ENCODE results near the gene CENPVL1.
"Not testable (repeated sequence)": the region's sequence is repeated elsewhere in the genome, so short reads cannot be mapped to it uniquely, and the experiment has no call there.

CENPVL1 gene

DNA sequence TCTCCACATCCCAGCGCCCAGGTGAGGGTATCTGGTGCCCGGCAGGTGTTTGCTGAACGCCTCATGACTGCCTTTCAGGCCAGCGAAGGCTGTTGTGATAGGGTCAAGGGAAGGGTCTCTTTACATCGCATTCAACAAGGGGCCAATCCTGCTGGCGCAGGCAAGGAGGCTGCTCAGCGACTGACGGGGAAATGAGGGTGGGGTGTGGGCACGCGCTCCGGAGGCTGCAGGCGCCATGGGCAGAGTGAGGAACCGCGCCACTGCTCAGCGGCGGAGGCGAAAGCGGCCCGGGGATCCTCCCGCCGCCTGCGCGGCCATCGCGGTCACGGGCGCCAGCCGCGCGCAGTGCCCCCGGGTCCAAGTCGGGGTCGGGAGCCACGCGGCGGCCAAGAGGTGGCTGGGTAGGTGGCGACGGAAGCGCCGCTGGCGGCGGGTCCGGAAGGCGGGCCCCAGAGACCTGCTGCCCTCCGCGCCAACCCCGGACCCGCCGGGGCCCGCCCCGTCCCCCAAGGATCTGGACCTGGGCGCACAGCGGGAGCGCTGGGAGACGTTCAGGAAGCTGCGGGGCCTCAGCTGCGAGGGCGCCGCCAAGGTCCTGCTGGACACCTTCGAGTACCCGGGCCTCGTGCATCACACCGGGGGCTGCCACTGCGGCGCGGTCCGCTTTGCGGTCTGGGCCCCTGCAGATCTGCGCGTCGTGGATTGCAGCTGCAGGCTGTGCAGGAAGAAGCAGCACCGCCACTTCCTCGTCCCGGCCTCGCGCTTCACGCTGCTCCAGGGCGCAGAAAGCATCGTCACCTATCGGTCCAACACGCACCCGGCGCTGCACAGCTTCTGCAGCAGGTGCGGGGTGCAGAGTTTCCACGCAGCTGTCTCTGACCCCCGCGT is at the start of gene CENPVL1:
Gene CENPVL1 (plus strand): TSS at position 236 of the 888 bp plus-strand sequence. CDS start 0 bp downstream, at position 236.
- not testable (repeated sequence) for DNase-seq (ENCODE audit: low read depth in 2 of 2)

DNA sequence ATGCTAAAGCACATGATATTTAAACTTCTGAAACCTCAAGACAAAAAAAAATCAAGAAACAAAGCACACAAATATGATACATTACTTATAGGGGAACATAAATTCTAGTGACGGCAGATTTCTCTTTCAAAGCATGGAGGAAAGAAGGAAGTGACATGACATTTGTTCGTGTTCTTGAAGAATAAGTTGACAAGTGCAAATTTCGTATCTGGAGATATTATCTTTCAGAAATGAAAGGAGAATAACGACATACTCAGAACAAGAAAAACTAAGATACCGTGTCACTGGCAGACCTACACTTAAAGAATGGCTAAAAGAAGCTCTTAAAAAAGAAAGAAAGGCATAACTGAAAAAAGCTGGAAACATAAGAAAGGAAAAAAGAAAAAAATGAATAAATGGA is 44.3 kb upstream of the CENPVL1 start:
- no peak for DNase-seq (ENCODE audit: low read depth in 2 of 2)

DNA sequence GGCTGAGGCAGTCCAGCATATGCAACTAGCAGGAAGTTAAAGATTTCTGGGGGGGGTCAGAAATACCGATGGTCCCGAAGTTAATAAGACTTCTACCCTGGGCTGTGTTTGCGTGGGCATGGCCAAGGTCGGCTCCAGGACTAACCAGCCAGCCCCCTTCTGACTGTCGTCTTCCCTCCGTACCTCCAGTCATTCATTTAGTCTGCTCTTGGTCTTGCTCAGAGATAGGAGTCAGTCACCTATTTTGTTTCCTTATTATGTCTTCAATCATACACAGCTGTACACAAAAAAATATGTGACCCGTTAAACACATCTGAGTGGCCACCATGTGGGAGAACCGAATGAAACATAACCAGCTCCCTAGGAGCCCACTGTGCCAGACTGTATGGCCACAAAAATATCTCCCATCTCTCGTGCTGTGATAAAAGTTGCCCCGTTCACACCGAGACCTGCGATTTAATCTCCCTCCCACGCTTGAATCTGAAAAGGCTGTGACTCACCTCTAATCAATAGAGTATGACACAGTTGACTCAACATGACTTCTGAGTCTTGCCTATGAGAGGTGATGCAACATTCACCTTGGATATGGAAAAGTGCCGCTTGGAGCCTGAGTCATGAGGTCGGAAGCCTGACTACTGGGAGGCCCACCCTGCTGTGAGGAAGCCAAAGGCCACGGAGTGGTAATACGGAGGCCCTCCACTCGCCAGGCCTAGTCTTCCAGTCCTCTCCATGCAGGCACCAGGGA is 30.5 kb upstream of the CENPVL1 start:
- not testable (repeated sequence) for DNase-seq (ENCODE audit: low read depth in 2 of 2)

DNA sequence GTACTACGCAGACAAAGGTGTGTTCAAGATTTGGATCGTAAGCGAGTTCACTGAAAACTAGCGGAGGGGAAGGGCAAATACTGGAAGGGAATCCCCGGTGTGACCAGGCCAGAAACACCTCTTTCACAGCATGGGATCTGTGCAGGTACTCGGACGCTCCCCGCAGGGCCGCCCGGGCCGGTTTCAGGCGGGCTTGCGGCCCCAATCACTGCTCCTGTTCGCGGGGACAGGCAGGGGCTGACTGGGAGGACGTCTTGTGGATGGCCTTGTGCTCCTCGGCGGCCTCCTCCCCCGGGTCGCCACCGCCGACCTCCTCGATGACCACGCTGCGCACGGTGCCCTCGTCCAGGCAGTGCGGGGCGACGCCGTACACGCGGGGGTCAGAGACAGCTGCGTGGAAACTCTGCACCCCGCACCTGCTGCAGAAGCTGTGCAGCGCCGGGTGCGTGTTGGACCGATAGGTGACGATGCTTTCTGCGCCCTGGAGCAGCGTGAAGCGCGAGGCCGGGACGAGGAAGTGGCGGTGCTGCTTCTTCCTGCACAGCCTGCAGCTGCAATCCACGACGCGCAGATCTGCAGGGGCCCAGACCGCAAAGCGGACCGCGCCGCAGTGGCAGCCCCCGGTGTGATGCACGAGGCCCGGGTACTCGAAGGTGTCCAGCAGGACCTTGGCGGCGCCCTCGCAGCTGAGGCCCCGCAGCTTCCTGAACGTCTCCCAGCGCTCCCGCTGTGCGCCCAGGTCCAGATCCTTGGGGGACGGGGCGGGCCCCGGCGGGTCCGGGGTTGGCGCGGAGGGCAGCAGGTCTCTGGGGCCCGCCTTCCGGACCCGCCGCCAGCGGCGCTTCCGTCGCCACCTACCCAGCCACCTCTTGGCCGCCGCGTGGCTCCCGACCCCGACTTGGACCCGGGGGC is 28.2 kb upstream of the CENPVL1 start:
- DNase-seq (ENCODE audit: low read depth in 2 of 2) = not testable (repeated sequence)

DNA sequence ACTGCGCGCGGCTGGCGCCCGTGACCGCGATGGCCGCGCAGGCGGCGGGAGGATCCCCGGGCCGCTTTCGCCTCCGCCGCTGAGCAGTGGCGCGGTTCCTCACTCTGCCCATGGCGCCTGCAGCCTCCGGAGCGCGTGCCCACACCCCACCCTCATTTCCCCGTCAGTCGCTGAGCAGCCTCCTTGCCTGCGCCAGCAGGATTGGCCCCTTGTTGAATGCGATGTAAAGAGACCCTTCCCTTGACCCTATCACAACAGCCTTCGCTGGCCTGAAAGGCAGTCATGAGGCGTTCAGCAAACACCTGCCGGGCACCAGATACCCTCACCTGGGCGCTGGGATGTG is 27.6 kb upstream of the CENPVL1 start, which contains the start of gene CENPVL2:
Gene CENPVL2 (minus strand): TSS at position 112 of the 343 bp plus-strand sequence. CDS start 0 bp downstream, at position 112.
- DNase-seq (ENCODE audit: low read depth in 2 of 2) = not testable (repeated sequence)

DNA sequence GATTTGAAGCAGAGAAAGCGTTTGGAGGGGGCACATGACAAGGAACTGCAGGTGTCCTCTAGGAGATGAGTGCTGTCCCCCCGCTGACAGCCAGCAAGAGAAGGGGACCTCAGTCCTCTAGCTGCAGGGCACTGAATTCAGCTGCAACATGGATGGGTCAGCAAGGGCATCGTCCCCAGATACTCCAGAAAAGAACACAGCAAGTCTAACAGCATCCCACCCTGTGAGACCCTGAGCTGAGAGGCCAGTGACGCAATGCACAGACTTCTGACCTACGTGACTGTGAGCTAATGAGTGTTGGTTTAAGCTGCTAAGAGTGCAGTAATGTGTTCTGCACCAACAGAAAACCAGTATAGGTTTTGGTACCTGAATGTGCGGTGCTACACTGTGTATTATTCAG is 16.1 kb upstream of the CENPVL1 start:
- no peak for DNase-seq (ENCODE audit: low read depth in 2 of 2)

DNA sequence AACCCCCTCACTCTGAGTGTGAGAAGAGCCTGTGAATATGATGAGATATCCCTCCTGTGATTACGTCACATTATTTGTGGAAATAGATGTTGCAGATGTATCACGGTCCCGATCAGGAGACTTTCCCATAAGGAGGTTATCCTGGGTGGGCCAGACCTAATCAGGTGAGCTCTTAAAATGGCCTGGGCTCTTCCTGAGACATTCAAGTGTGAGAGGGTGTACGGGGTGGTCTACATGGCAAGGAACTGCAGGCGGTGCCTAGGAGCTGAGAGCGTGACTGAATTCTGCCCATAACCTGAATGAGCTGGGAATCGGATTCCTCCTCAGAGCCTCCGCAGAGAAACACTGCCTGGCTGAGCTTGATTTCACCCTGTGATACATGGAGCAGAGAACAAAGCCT is 12.9 kb upstream of the CENPVL1 start:
- DNase-seq (ENCODE audit: low read depth in 2 of 2) = no peak

DNA sequence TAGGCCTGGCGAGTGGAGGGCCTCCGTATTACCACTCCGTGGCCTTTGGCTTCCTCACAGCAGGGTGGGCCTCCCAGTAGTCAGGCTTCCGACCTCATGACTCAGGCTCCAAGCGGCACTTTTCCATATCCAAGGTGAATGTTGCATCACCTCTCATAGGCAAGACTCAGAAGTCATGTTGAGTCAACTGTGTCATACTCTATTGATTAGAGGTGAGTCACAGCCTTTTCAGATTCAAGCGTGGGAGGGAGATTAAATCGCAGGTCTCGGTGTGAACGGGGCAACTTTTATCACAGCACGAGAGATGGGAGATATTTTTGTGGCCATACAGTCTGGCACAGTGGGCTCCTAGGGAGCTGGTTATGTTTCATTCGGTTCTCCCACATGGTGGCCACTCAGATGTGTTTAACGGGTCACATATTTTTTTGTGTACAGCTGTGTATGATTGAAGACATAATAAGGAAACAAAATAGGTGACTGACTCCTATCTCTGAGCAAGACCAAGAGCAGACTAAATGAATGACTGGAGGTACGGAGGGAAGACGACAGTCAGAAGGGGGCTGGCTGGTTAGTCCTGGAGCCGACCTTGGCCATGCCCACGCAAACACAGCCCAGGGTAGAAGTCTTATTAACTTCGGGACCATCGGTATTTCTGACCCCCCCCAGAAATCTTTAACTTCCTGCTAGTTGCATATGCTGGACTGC is 2.8 kb downstream of the CENPVL1 start:
- DNase-seq (ENCODE audit: low read depth in 2 of 2) = not testable (repeated sequence)

DNA sequence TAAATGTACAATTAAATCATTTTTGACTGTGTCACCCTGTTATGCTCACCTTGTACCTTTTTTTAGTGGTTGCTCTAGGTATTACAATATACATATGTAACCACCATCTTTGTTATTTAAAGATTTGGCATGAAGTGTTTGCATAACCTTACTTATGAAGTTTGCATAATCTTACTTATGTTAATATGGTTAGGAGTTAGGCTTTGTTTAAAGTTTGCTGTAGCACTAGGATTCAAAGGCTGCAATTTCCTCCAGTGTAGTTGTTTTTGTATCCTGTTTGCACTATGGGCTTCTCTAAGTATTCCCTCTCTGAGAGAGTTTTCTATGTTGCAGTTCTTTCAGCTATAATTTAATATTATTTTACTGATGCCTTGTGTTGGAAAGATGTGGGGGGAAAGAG is 17.9 kb downstream of the CENPVL1 start:
- DNase-seq (ENCODE audit: low read depth in 2 of 2) = no peak

DNA sequence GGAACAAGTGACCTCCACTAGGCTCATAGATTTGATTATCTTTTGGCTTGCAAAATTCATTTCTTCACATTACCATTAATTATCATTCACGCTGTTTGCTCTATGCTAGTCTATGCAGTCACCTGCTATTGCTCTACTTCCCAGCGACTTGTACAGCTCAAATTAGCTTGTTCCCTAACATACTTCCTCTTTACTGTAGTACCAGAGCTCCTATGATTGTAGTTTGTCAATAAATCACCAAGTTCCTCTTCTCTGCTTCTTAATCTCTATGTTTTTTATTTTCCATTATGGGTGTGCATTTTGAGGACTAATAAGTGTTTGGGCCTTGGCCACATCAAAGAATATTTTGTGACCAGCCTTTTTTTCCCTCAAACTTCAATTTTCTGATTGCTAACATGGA is 26.8 kb downstream of the CENPVL1 start:
- no peak for DNase-seq (ENCODE audit: low read depth in 2 of 2)

DNA sequence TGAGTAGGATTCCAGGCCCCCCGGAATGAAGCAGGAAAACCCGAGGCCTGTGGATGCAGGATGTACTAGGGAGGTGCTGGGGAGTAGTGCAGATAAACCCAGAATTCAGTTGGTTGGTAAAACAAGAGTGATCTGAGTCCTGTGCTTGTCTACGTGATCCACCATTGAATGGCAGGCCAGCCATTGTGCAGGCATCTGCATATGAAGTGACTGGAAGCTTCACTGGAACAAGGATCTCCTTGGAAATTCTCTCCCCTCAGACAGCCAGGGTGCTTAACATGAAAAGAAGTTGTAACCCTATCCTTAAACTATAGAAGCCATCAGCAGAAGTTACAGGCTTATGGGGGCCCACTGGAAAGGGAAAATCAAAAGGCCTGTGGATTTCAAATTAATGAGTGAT is 32.3 kb downstream of the CENPVL1 start:
- no peak for DNase-seq (ENCODE audit: low read depth in 2 of 2)

DNA sequence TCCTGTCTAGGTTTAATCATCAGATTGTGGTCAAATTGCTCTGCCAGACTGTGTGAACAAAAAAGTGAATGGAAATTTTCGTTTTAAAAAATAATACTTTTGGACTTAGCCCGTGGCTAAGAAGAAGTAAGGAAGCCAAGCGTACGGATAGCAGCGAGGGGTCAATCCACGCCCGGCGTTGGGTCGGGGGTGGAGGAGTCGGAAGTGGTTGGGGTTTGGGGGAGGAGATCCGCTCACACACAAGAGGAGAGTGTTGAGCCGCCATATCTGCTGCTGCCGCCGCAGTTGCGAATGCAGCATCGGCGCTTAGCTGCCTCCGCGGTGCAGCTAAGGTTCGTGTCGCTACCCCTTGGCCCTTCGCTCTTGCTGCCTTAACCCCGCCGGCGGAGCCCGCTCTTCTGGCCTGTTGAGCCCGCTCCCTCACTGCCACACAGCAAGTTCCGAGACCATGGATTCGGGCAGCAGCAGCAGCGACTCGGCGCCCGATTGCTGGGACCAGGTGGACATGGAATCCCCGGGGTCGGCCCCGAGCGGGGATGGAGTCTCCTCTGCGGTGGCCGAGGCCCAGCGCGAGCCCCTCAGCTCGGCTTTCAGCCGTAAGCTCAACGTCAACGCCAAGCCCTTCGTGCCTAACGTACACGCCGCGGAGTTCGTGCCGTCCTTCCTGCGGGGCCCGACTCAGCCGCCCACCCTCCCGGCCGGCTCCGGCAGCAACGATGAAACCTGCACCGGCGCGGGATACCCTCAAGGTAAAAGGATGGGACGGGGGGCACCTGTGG is 33.1 kb downstream of the CENPVL1 start, which contains the start of gene GSPT2:
Gene GSPT2 (plus strand): TSS at position 264 of the 779 bp plus-strand sequence. CDS start 185 bp downstream, at position 449.
- DNase-seq (ENCODE audit: low read depth in 2 of 2) = peak; percentile 10 to 31

DNA sequence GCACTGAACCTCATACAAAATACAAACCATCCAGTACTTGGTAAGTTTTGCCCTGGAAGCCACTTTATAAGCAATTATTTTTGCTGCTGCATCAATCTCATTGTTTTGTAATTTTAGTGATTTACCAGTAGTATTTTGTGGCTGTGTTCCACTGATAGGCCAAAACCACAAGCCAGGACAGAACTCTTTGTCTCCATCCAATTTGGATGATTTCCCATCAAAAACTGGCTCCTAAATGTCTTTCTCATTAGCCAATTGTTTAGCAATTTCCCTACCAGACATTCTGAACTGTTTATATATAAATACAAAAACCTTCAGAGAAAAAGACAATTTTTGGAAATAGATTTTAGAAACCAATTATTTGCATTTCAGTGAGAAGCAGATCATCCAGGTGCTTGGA is 37.4 kb downstream of the CENPVL1 start:
- no peak for DNase-seq (ENCODE audit: low read depth in 2 of 2)

DNA sequence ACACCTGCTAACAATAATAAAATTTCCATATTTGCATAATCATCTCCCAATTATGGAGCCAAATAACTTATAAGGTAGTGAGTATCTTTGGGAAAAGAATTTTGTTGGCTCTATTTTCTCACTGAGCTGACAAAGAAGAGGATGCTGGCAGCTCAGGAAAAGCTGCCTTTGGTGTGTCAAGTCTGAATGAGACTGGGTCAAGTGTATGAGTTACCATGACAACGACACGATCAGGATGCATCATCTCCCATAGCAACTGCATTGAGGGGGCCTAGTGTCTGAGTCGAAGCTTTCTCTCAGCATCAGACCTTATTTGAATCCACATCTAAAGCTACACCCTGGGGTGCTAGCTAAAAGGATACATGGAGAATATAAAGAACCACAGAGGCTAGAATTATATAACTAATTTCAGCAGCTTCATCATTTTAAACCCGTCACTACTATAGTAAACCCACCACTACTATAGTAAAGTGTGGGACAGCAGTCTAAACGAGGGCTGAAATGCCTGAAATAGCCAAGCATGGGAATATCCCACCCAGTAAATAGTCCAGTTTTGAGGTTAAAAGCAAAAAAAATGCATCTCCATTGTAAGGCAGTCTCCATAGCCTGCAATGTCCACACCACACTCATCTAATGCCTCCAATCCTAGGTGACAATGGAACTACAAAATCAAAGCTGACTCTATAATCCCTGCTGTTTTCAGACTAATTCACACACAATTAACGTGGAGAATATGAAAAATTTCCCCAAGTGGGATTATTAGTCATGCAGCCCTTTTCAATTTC is 48.9 kb downstream of the CENPVL1 start:
- DNase-seq (ENCODE audit: low read depth in 2 of 2) = no peak

DNA sequence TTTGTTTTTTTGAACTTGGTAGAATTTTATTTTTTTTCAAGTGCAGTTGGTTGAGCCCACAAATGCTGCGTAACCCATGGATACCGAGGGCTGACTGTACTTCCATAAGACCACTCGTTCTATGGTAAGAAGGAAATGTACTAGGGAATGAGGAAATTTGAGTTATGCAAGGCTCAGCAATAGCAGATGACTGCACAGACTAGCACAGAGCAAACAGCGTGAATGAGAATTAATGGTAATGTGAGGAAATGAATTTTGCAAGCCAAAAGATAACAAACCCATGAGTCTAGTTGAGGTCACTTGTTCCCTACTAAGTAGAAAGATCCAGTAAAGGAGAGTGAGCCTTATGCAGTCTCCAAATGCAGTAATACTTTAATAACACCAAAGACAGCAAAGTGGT is 50.3 kb downstream of the CENPVL1 start:
- no peak for DNase-seq (ENCODE audit: low read depth in 2 of 2)

All from stimulated activated CD4-positive, alpha-beta T cell treated with anti-CD3 and anti-CD28 coated beads, Interleukin-1b, Interleukin-23, amount 100 ng/mL, for 4 hours (primary cell).